Stimulated activated naive CD8-positive, alpha-beta T cell treated with anti-CD3 and anti-CD28 coated beads, Interleukin-15, Interleukin-2, amounts not matched to agents 100 ng/mL and 50 ng/mL, for 24 hours (primary cell): ENCODE measurements around the gene MYO15A.

Experiments used
- H3K27ac Mint-ChIP-seq: one replicate; pipeline ENCODE4 v1.8.0; 2021; ENCODE audit warnings: mild to moderate bottlenecking, mixed read lengths
- H3K27me3 Mint-ChIP-seq: one replicate; pipeline ENCODE4 v1.8.0; 2021; ENCODE audit warnings: mixed read lengths
- H3K36me3 Mint-ChIP-seq: one replicate; pipeline ENCODE4 v1.8.0; 2021; ENCODE audit warnings: low read depth, mixed read lengths
- H3K4me1 Mint-ChIP-seq: one replicate; pipeline ENCODE4 v1.8.0; 2021; ENCODE audit warnings: low read depth, mixed read lengths
- H3K4me3 Mint-ChIP-seq: one replicate; pipeline ENCODE4 v1.8.0; 2021; ENCODE audit warnings: mild to moderate bottlenecking, mixed read lengths
- H3K9me3 Mint-ChIP-seq: one replicate; pipeline ENCODE4 v1.8.0; 2021; ENCODE audit warnings: mixed read lengths

Gene MYO15A

DNA sequence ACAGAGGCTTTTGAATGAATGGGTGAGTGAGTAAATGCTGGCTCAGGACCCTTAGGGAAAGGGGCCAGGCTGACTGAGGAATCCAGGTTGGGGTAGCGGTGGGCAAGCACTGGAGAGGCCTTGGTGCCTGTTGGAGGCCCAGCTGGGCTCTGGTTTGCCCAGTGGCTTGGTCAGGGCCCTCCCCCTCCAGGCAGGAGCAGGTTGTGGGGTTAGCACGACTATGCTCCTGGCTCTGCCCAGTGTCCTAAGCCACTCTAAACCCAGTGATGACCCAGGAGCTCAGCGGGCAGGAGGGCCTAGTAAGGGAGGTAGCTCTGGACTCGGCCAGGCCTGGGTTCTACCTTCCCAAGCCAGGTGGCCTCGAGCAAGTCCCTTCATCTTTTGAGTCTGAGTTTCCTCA lies 7.5 kb downstream of the MYO15A start:
- Mint-ChIP-seq H3K4me1 (no peaks in the 10 kb centered on the region), H3K9me3 (no peaks in the 10 kb centered on the region), H3K27ac (no peak overlapping the region), H3K27me3 (no peaks in the 10 kb centered on the region), H3K36me3 (no peaks in the 10 kb centered on the region), H3K4me3 (no peak overlapping the region)

DNA sequence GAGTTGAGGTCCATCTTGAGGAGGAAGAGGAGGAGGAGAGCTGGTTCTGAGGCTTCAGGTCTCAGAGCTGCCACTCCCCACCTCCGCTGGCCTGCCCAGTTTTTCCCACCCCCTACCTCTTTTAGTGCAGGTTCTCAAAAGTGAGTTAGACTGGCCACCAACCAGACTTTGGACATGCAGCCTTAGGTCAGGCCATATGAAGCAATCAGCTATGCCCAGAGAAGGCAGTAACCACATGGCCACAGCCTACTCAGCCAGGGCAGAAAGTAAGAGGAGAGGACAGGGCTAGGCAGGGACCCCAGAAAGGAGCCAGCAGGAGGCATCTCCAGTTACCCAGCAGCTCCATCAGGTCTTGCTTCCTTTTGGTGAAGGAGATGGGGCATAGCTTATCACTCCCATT lies 9.0 kb downstream of the MYO15A start:
- H3K36me3 Mint-ChIP-seq, result no peaks in the 10 kb centered on the region
- H3K4me3 Mint-ChIP-seq, result no peak overlapping the region
- no peak overlapping the region for H3K27ac Mint-ChIP-seq
- H3K9me3 Mint-ChIP-seq, result no peaks in the 10 kb centered on the region
- no peaks in the 10 kb centered on the region for H3K27me3 Mint-ChIP-seq
- H3K4me1 Mint-ChIP-seq, result no peaks in the 10 kb centered on the region

DNA sequence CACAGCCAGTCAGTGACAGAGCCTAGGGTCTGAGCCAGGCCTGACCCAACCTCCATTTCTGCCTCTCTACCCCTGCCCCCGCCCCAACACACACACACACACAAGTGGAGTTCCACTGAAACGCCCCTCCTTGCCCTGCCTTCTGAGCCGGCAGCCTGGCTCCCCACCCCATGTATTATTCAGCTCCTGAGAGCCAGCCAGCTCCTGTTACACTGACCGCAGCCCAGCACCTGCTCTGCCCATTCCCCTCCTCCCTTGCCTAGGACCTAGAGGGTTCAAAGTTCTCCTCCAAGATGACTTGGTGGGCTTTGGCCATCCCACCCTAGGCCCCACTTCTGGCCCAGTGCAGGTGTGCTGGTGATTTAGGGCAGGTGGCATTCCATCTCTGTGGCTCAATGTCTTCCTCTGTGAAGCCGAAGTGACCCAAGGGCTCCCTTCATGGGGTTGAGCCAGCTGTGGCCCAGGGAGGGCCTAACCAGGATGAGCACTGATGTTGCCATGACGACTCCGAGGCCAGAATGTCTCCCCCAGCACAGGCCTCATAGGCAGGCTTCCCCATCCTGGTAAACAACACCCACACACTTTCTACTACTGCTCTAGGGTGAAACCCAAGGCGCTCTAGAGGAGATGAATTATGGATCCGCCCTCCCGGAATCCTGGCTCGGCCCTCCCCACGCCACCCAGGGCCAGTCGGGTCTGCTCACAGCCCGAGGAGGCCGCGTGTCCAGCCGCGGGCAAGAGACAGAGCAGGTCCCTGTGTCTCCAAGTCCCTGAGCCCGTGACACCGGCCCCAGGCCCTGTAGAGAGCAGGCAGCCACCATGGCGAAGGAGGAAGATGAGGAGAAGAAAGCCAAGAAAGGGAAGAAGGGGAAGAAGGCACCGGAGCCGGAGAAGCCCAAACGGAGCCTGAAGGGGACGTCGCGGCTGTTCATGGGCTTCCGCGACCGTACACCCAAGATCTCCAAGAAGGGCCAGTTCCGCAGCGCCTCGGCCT lies 9.7 kb downstream of the MYO15A start:
- H3K9me3 Mint-ChIP-seq, result no peaks in the 10 kb centered on the region
- no peak overlapping the region for H3K27ac Mint-ChIP-seq
- no peaks in the 10 kb centered on the region for H3K36me3 Mint-ChIP-seq
- no peaks in the 10 kb centered on the region for H3K4me1 Mint-ChIP-seq
- no peak overlapping the region for H3K4me3 Mint-ChIP-seq
- no peaks in the 10 kb centered on the region for H3K27me3 Mint-ChIP-seq

DNA sequence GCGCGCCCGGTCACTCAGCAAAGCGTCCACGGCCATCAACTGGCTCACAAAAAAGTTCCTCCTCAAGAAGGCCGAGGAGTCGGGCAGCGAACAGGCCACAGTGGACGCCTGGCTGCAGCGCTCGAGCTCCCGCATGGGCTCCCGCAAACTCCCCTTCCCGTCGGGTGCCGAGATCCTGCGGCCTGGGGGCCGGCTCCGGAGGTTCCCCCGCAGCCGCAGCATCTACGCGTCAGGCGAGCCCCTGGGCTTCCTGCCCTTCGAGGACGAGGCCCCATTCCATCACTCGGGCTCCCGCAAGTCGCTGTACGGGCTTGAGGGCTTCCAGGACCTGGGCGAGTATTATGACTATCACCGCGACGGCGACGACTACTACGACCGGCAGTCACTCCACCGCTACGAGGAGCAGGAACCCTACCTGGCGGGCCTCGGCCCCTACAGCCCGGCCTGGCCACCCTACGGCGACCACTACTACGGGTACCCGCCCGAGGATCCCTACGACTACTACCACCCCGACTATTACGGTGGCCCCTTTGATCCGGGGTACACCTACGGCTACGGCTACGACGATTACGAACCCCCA lies 10.7 kb downstream of the MYO15A start:
- Mint-ChIP-seq H3K4me3 (no peak overlapping the region), H3K27ac (no peak overlapping the region), H3K9me3 (no peaks in the 10 kb centered on the region), H3K27me3 (no peaks in the 10 kb centered on the region), H3K4me1 (no peaks in the 10 kb centered on the region), H3K36me3 (no peaks in the 10 kb centered on the region)

DNA sequence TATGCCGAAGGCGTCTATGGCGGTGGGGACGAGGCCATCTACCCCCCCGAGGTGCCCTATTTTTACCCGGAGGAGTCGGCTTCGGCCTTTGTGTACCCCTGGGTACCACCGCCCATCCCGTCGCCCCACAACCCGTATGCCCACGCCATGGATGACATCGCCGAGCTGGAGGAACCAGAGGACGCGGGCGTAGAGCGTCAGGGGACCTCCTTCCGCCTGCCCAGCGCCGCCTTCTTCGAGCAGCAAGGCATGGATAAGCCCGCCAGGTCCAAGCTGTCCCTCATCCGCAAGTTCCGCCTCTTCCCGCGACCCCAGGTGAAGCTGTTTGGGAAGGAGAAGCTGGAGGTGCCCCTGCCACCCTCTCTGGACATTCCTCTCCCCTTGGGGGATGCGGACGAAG lies 11.4 kb downstream of the MYO15A start:
- Mint-ChIP-seq H3K4me1 (no peaks in the 10 kb centered on the region), H3K27me3 (no peaks in the 10 kb centered on the region), H3K27ac (no peak overlapping the region), H3K9me3 (no peaks in the 10 kb centered on the region), H3K36me3 (no peaks in the 10 kb centered on the region), H3K4me3 (no peak overlapping the region)

DNA sequence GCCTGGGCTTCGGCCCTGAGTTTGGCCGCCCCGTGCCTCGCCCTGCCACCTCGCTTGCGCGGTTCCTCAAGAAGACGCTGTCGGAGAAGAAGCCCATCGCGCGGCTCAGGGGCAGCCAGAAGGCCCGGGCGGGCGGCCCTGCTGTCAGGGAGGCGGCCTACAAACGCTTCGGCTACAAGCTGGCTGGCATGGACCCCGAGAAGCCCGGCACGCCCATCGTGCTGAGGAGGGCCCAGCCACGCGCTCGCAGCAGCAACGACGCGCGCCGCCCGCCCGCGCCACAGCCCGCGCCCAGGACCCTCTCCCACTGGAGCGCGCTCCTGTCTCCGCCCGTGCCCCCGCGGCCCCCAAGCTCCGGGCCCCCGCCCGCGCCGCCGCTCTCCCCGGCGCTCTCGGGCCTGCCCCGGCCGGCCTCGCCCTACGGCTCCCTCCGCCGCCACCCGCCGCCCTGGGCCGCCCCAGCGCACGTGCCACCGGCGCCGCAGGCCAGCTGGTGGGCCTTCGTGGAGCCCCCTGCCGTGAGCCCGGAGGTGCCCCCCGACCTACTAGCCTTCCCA lies 12.0 kb downstream of the MYO15A start:
- Mint-ChIP-seq H3K36me3 (no peaks in the 10 kb centered on the region), H3K4me1 (no peaks in the 10 kb centered on the region), H3K4me3 (no peak overlapping the region), H3K27ac (no peak overlapping the region), H3K9me3 (no peaks in the 10 kb centered on the region), H3K27me3 (no peaks in the 10 kb centered on the region)

DNA sequence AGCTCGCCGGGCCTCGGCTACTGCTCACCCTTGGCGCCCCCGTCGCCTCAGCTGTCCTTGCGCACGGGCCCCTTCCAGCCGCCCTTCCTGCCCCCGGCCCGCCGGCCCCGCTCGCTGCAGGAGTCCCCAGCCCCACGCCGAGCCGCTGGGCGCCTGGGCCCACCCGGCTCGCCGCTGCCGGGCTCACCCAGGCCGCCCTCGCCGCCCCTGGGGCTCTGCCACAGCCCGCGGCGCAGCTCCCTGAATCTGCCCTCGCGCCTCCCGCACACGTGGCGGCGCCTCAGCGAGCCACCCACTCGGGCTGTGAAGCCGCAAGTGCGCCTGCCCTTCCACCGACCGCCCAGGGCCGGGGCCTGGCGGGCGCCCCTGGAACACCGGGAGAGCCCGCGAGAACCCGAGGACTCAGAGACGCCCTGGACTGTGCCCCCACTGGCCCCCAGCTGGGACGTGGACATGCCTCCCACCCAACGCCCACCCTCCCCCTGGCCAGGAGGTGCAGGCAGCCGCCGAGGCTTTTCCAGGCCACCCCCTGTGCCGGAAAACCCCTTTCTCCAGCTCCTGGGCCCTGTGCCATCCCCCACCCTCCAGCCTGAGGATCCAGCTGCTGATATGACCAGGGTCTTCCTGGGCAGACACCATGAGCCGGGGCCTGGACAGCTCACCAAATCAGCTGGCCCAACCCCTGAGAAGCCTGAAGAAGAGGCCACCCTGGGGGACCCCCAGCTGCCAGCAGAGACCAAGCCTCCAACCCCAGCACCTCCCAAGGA lies 12.8 kb downstream of the MYO15A start:
- H3K27ac Mint-ChIP-seq, result no peak overlapping the region
- no peaks in the 10 kb centered on the region for H3K36me3 Mint-ChIP-seq
- H3K4me1 Mint-ChIP-seq, result no peaks in the 10 kb centered on the region
- H3K4me3 Mint-ChIP-seq, result no peak overlapping the region
- H3K27me3 Mint-ChIP-seq, result no peaks in the 10 kb centered on the region
- no peaks in the 10 kb centered on the region for H3K9me3 Mint-ChIP-seq

DNA sequence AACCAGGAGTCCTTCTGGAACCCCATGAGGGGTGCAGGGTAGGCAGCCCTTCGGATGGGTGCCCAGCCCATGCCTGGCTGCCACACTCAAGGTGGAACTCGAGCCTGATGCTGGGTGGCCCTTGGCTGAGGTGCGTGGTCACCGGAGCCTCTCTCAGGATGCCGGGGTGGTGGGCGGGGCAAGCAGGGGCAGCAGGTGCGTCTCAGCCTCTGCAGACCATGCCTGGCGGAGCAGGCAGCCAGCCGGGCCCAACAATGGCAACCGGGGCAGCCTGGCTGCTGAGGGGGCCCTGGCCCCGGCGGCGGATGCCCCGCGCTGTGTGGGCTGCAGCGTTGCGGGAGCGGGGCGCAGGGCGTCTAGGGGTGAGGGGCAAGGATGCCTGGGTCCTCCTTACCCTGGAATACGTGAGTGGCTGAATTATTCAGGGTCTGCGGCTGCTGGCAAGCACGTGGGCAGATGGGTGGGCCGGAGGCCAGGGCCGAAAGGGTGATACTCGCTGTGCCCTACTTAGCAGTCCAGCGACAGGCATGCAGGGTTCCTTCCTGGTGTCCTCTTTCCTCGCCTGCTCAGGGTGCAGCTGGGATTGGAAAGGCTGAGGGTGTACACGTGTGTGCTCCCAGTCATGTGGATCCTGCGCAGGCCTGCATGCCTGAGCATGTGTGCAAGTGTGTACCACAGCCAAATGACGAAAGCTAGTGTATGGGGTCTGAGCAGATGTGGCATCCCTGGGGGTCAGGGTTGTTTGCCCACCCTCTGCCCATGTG lies 14.6 kb downstream of the MYO15A start:
- H3K4me1 Mint-ChIP-seq, result no peaks in the 10 kb centered on the region
- no peaks in the 10 kb centered on the region for H3K27me3 Mint-ChIP-seq
- no peaks in the 10 kb centered on the region for H3K36me3 Mint-ChIP-seq

DNA sequence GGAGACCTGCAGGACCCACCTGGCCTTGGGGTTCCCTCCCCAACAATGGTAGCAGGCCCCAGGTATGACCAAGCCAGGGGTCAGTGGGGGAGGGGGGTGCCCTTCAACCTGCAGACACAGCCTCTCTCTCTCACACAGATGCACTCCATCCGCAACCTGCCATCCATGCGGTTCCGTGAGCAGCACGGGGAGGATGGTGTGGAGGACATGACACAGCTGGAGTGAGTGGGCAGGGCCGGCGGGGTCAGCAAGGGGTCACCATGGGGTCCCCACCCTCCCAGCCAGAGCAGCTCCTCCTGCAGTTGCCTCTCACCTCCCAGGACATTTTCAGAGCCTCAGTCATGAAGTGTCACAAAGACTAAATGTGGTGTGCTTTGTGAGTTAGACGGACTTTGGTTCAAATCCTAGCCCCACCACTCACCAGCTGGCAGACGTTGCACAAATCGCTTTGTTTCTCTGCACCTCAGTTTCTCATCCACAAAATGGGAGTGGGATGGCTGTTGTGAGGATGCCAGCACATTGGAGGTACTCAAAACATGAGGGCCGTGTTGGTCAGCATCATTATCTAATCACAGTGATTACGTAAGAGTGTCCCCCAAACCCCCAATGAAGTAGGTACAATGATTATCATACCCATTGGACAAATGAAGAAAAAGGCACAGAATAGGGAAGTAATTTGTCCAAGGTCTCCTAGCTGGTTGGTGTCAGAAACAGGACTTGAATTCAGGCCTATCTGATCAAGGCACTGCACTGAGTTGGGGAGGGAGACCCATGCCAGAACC lies 16.0 kb downstream of the MYO15A start:
- Mint-ChIP-seq H3K4me3 (no peak overlapping the region), H3K9me3 (no peaks in the 10 kb centered on the region), H3K36me3 (no peaks in the 10 kb centered on the region), H3K4me1 (no peaks in the 10 kb centered on the region), H3K27ac (no peak overlapping the region), H3K27me3 (no peaks in the 10 kb centered on the region)

More for the DNA sequence above, 14.6 kb downstream of the MYO15A start:
- Mint-ChIP-seq H3K4me3 (no peak overlapping the region), H3K27ac (no peak overlapping the region), H3K9me3 (no peaks in the 10 kb centered on the region)

DNA sequence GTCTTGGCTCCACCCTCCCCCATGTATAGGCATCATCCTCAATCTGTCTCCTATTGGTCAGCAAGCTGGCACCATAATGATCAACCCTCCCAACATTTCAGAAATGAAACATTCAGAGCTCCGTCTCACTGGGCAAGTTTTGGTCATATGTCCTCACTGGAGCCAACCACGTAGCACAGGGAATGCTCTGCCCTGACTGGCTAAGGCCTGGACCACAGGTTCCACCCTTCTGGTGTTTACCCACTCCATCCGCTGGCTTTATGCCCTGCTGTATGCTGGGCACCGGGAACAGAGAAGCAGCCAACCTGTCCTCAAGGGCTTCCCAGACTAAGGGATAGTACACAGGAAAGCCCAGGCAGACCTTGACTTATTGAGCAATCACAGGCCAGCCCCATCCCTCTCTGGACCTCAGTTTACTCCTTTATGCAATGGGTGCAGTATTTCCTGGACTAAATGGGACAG lies 20.5 kb downstream of the MYO15A start:
- H3K27ac Mint-ChIP-seq, result no peak overlapping the region
- no peak overlapping the region for H3K4me3 Mint-ChIP-seq
- no peaks in the 10 kb centered on the region for H3K4me1 Mint-ChIP-seq
- no peaks in the 10 kb centered on the region for H3K36me3 Mint-ChIP-seq
- H3K27me3 Mint-ChIP-seq, result no peaks in the 10 kb centered on the region
- no peaks in the 10 kb centered on the region for H3K9me3 Mint-ChIP-seq

DNA sequence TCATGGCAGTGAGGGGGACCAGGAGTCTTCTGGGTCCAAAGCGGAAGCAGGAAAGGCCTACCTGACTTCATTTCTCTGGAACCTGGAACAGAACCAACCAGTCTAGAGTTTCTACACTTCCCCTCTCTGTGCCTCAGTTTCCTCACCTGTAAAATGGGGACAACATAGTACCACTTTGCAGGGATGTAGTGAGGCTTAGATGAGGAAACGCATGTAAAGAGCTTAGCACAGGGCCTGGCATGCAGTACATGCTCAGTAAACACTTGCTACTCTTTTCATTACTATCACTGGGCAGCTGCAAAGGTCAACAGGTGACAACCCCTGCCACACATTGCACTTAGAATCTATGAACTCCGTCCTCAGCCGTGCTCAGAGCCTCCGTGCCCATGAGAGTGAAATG lies 24.2 kb downstream of the MYO15A start:
- Mint-ChIP-seq H3K4me3 (no peak overlapping the region), H3K27me3 (no peaks in the 10 kb centered on the region), H3K9me3 (no peaks in the 10 kb centered on the region), H3K4me1 (no peaks in the 10 kb centered on the region), H3K27ac (no peak overlapping the region), H3K36me3 (no peaks in the 10 kb centered on the region)

DNA sequence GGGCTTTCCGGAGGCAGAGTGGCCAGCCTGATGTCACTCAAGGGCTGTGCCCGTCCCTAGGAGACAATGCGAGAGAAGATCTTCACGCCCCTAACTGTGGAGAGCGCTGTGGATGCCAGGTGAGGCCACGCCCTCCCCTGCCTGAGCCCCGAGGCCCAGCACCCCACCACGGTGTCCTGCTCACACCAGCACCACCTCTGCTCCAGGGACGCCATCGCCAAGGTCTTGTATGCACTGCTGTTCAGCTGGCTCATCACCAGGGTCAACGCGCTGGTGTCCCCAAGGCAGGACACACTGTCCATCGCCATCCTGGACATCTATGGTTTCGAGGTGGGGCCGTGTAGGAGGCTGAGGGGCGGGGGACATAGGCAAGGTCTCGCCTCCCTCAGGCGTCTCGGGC lies 27.8 kb downstream of the MYO15A start:
- H3K4me3 Mint-ChIP-seq, result no peak overlapping the region
- H3K36me3 Mint-ChIP-seq, result no peaks in the 10 kb centered on the region
- no peaks in the 10 kb centered on the region for H3K27me3 Mint-ChIP-seq
- H3K9me3 Mint-ChIP-seq, result no peaks in the 10 kb centered on the region
- H3K4me1 Mint-ChIP-seq, result no peaks in the 10 kb centered on the region
- H3K27ac Mint-ChIP-seq, result no peak overlapping the region

DNA sequence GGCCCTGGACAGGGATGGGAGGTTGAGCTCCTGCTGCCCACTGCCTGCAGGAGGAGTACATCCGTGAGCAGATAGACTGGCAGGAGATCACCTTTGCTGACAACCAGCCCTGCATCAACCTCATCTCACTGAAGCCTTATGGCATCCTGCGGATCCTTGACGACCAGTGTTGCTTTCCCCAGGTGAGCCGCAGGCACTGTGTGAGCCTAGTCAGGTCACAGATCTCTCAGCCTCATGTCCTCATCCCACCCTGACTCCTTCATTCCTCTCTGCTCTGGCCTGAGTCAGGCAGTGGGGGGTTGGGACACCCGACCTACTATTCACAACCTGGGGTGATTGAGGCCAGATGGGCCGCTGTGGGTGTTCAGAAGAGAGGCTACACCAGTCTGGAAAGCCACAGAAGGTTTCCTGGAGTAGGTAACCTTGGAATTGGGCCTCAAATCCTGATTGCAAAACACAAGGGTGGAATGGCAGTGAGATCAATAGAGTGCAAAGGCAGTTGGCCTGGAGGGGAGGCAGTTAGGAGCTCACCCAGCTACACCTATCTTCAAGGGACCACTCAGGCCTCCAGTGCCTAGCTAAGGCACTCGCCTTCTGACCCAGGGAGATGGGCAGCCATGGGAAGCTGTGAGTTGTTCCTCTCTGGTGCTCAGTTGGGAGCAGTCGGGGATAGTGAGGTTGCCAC lies 29.7 kb downstream of the MYO15A start:
- Mint-ChIP-seq H3K27ac (no peak overlapping the region), H3K4me3 (no peak overlapping the region), H3K4me1 (no peaks in the 10 kb centered on the region), H3K27me3 (no peaks in the 10 kb centered on the region), H3K36me3 (no peaks in the 10 kb centered on the region), H3K9me3 (no peaks in the 10 kb centered on the region)
